HG03066 (cell line): ENCODE measurements around the gene STARD3NL.
A peak's percentile ranks its signal among the peaks of the same experiment; 100 is the strongest.
"Not testable (repeated sequence)": the region's sequence is repeated elsewhere in the genome, so short reads cannot be mapped to it uniquely, and the experiment has no call there.

ENCODE experiments used
- ATAC-seq: cut with Tn5 transposase; IDR thresholded peaks from one replicate; pipeline ENCODE4 v1.9.1; 2021; ENCODE audit warnings: low read depth; ENCODE audit not compliant: unreplicated experiment

The STARD3NL gene

GRCh38 chr7:38217672-38218071, 39.6 kb downstream of the STARD3NL start:
- no peak for ATAC-seq

GRCh38 chr7:38220452-38220851, 42.4 kb downstream of the STARD3NL start:
- peak; percentile 45 for ATAC-seq

- no peak for ATAC-seq
Measured at GRCh38 chr7:38222481-38223096, 44.5 kb downstream of the STARD3NL start.

GRCh38 chr7:38223306-38223705, 45.3 kb downstream of the STARD3NL start:
- no peak for ATAC-seq

GRCh38 chr7:38224392-38224791, 46.3 kb downstream of the STARD3NL start:
- no peak for ATAC-seq

GRCh38 chr7:38229386-38229785, 51.3 kb downstream of the STARD3NL start:
- ATAC-seq: no peak

- ATAC-seq: no peak
Measured at GRCh38 chr7:38229884-38230642, 52.0 kb downstream of the STARD3NL start.

- peak; percentile 84 for ATAC-seq
Measured at GRCh38 chr7:38232502-38233366, 54.7 kb downstream of the STARD3NL start.

GRCh38 chr7:38234759-38235158, 56.7 kb downstream of the STARD3NL start:
- not testable (repeated sequence) for ATAC-seq

GRCh38 chr7:38235606-38236005, 57.6 kb downstream of the STARD3NL start:
- ATAC-seq: no peak

GRCh38 chr7:38239129-38239528, 61.1 kb downstream of the STARD3NL start:
- not testable (repeated sequence) for ATAC-seq

GRCh38 chr7:38241071-38241470, 63.0 kb downstream of the STARD3NL start:
- ATAC-seq: no peak

GRCh38 chr7:38242814-38243213, 64.8 kb downstream of the STARD3NL start:
- no peak for ATAC-seq

- ATAC-seq: not testable (repeated sequence)
Measured at GRCh38 chr7:38243345-38243744, 65.3 kb downstream of the STARD3NL start.

- no peak for ATAC-seq
Measured at GRCh38 chr7:38244516-38244915, 66.5 kb downstream of the STARD3NL start.

- ATAC-seq: no peak
Measured at GRCh38 chr7:38245409-38245977, 67.4 kb downstream of the STARD3NL start.

GRCh38 chr7:38248069-38248567, 70.1 kb downstream of the STARD3NL start:
- no peak for ATAC-seq

- peak; percentile 97 for ATAC-seq
Measured at GRCh38 chr7:38249849-38250248, 71.8 kb downstream of the STARD3NL start.

GRCh38 chr7:38257350-38257677, 79.3 kb downstream of the STARD3NL start:
- ATAC-seq: no peak

GRCh38 chr7:38259157-38259556, 81.1 kb downstream of the STARD3NL start:
- ATAC-seq: not testable (repeated sequence)

- ATAC-seq: not testable (repeated sequence)
Measured at GRCh38 chr7:38261601-38262000, 83.6 kb downstream of the STARD3NL start.
